ENCODE results near the gene TMBIM1.
A peak's percentile ranks its signal among the peaks of the same experiment; 100 is the strongest.

TMBIM1 gene

DNA sequence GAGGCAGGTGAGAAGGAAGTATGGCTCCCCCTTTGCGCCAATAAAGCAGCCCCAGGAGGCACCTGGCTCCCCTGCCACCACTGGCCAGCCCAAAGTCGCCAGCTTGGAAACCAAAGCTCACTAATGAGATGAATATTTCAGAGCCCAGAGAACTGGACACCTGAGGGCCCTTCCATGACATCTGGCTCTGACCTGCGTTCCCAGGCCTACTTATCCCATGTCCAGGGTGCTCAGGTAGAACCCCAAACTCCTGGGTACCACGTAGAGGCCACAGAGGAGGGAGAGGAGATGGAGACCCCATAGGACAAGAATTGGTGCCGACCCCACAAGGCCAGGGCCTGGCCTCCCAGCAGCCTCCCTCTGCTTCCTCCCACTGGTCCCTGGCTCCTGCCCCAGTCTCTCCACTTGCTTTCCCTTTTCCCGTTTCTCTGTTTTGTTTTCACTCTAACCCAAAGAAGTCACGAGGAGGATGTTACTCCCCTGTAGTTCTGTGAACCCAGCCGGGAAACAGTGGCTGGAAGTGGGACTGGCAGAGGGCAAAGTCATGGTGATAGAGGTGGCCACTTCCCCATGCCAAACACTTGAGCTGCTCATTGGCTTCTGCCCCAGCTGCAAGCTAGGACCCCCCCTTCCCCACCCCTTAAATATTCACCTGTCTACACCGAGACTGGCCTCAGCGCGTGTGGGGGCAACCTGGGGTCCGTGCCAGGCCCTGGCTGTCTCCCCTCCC, 820 bp downstream of the TMBIM1 start:
- H3K4me2 ChIP-seq (ENCODE audit: low read length): peak overlapping the region; percentile 71
- H3K27ac ChIP-seq (ENCODE audit: low read depth, low read length, poor library complexity, severe bottlenecking): peak overlapping the region; percentile 69
- peaks cover 39% of the 10 kb centered on the region for H3K4me1 ChIP-seq (ENCODE audit: insufficient read depth, low read length, severe bottlenecking)
- H2AFZ ChIP-seq (ENCODE audit: low read length): no peak overlapping the region
- no peaks in the 10 kb centered on the region for H3K36me3 ChIP-seq (ENCODE audit: insufficient read depth, low read length)
- TF ChIP-seq, protein P1, sequence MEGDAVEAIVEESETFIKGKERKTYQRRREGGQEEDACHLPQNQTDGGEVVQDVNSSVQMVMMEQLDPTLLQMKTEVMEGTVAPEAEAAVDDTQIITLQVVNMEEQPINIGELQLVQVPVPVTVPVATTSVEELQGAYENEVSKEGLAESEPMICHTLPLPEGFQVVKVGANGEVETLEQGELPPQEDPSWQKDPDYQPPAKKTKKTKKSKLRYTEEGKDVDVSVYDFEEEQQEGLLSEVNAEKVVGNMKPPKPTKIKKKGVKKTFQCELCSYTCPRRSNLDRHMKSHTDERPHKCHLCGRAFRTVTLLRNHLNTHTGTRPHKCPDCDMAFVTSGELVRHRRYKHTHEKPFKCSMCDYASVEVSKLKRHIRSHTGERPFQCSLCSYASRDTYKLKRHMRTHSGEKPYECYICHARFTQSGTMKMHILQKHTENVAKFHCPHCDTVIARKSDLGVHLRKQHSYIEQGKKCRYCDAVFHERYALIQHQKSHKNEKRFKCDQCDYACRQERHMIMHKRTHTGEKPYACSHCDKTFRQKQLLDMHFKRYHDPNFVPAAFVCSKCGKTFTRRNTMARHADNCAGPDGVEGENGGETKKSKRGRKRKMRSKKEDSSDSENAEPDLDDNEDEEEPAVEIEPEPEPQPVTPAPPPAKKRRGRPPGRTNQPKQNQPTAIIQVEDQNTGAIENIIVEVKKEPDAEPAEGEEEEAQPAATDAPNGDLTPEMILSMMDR (IDR thresholded peaks at IDR 0.05; ENCODE audit: low read length): no peak
- TF ChIP-seq EZH2 (IDR thresholded peaks at IDR 0.05; ENCODE audit: borderline replicate concordance, low read length): no peak
- peak overlapping the region; percentile 59 for H3K4me3 ChIP-seq (ENCODE audit: low read depth, low read length, poor library complexity, severe bottlenecking)
- no peaks in the 10 kb centered on the region for H3K27me3 ChIP-seq (ENCODE audit: insufficient read depth, low read length)
- H3K79me2 ChIP-seq (ENCODE audit: insufficient read depth, low read length): no peaks in the 10 kb centered on the region
- H4K20me1 ChIP-seq (ENCODE audit: insufficient read depth, low read length): no peaks in the 10 kb centered on the region
- H3K9ac ChIP-seq (ENCODE audit: low read length): peak overlapping the region; percentile 48; the same call in 1 of the 2 replicates
- H3F3A ChIP-seq (ENCODE audit: insufficient read depth, low read length): no peaks in the 10 kb centered on the region
- H3K9me3 ChIP-seq (ENCODE audit: low read length): no peaks in the 10 kb centered on the region
- H3K9me2 ChIP-seq (ENCODE audit: low read depth, low read length): no peaks in the 10 kb centered on the region

DNA sequence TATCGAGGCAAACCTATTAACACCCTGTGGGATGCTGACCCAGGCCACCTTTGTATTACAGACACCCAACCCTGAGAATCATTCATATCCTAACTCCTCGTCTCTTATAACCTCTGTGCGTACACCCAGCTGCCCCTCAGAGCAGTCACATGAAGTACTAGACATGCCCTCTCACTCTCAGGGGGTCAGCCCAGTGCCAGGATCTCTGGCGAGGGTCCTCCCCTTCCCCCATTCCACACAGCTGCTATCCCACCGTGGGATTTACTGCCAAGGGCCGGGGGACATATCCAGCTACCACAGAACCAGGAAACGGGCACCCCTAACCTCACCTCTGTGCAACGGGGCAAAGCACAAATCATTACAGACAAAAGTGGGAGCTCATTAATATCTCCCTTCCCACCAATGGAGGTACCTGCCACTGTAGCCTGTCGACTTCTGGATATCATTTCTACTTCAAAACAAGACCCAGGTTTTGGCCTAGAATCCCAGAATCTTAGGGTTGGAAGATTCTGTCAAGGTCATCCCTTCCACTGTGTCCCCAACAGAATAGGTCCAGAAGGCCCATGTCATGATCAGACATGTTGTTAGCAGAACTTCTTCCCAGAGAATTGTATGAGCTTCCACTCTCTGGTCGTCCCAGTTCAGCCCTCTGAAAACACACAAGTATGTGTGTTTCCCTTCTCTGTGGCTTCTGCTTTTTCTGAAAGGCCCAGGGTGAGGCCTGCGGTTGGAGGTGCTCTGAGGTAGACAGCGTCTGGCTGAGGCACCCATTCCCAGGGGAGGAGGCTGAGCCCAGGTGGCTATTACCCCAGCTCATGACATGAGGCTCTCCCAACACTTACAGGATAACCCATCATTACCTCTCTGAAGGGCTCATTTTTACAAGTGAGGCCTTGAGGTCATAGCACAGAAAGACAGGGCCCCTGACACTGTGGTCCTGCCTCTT, 1.7 kb downstream of the TMBIM1 start:
- H3K27ac ChIP-seq (ENCODE audit: low read depth, low read length, poor library complexity, severe bottlenecking): peak overlapping the region; percentile 69
- H4K20me1 ChIP-seq (ENCODE audit: insufficient read depth, low read length): no peaks in the 10 kb centered on the region
- no peak overlapping the region; the same call in 1 of the 2 replicates for H3K9ac ChIP-seq (ENCODE audit: low read length)
- H2AFZ ChIP-seq (ENCODE audit: low read length): no peak overlapping the region
- H3K4me3 ChIP-seq (ENCODE audit: low read depth, low read length, poor library complexity, severe bottlenecking): peak overlapping the region; percentile 59
- H3K27me3 ChIP-seq (ENCODE audit: insufficient read depth, low read length): no peaks in the 10 kb centered on the region
- no peak for TF ChIP-seq EZH2 (IDR thresholded peaks at IDR 0.05; ENCODE audit: borderline replicate concordance, low read length)
- TF ChIP-seq, protein P1 (IDR thresholded peaks at IDR 0.05; ENCODE audit: low read length): no peak
- H3K36me3 ChIP-seq (ENCODE audit: insufficient read depth, low read length): no peaks in the 10 kb centered on the region
- H3K4me1 ChIP-seq (ENCODE audit: insufficient read depth, low read length, severe bottlenecking): peaks cover 48% of the 10 kb centered on the region
- H3K9me2 ChIP-seq (ENCODE audit: low read depth, low read length): no peaks in the 10 kb centered on the region
- H3K4me2 ChIP-seq (ENCODE audit: low read length): peak overlapping the region; percentile 71; the same call in 1 of the 2 replicates
- H3F3A ChIP-seq (ENCODE audit: insufficient read depth, low read length): no peaks in the 10 kb centered on the region
- no peaks in the 10 kb centered on the region for H3K79me2 ChIP-seq (ENCODE audit: insufficient read depth, low read length)
- H3K9me3 ChIP-seq (ENCODE audit: low read length): no peaks in the 10 kb centered on the region

DNA sequence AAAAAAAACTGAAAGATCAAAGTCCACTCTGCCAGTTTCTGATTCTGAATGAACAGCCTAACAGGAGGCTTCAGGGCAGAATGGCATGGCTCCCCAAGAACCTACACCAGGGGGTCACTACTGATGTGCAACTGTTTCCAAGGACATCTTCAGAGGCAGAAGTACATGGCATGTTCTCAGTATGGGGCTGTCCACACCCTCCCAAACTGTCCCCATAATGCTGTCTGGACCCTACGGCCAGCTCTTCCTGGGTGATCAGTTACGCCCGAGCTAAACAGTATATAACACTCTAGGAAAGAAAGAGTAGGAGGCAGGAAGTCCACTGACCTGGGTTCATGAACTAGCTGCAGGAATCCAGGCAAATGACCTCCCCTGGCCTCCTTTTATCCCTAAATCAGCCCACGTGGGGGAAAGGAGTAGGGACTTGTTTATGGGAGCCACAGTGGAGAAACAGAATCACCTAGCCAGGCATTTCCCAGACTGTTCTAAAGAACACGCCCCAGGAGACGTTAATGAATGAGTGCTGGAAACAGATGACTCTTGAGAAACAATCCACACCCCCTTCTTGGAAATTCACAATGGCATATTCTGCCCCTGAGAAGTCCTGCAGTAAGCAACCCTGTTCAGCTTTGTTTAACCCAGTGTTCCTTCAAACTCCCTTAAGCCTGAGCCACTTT, 2.5 kb downstream of the TMBIM1 start:
- no peaks in the 10 kb centered on the region for H3K36me3 ChIP-seq (ENCODE audit: insufficient read depth, low read length)
- no peak overlapping the region for H3K9ac ChIP-seq (ENCODE audit: low read length)
- H3K4me3 ChIP-seq (ENCODE audit: low read depth, low read length, poor library complexity, severe bottlenecking): no peak overlapping the region
- no peaks in the 10 kb centered on the region for H3K9me3 ChIP-seq (ENCODE audit: low read length)
- no peaks in the 10 kb centered on the region for H3K9me2 ChIP-seq (ENCODE audit: low read depth, low read length)
- no peaks in the 10 kb centered on the region for H3K27me3 ChIP-seq (ENCODE audit: insufficient read depth, low read length)
- H3K4me2 ChIP-seq (ENCODE audit: low read length): no peak overlapping the region
- TF ChIP-seq, protein P1 (IDR thresholded peaks at IDR 0.05; ENCODE audit: low read length): no peak
- TF ChIP-seq EZH2 (IDR thresholded peaks at IDR 0.05; ENCODE audit: borderline replicate concordance, low read length): no peak
- no peak overlapping the region for H3K27ac ChIP-seq (ENCODE audit: low read depth, low read length, poor library complexity, severe bottlenecking)
- no peaks in the 10 kb centered on the region for H3K79me2 ChIP-seq (ENCODE audit: insufficient read depth, low read length)
- peaks cover 43% of the 10 kb centered on the region for H3K4me1 ChIP-seq (ENCODE audit: insufficient read depth, low read length, severe bottlenecking)
- no peaks in the 10 kb centered on the region for H3F3A ChIP-seq (ENCODE audit: insufficient read depth, low read length)
- no peak overlapping the region for H2AFZ ChIP-seq (ENCODE audit: low read length)
- no peaks in the 10 kb centered on the region for H4K20me1 ChIP-seq (ENCODE audit: insufficient read depth, low read length)
